NCI-H128 (cell line): ENCODE data around the gene HOXC6.

Experiments used
- DNase-seq: peaks from one replicate; lab custom pipeline; 2025; ENCODE audit not compliant: unreplicated experiment; lab: John Stamatoyannopoulos, UW

Gene HOXC6

GRCh38 chr12:53989227-53990113, 38.8 kb upstream of the HOXC6 start:
- DNase-seq = no peak

- no peak for DNase-seq
These were observed 37.7 kb upstream of the HOXC6 start for GRCh38 chr12:53990311-53991076.

- DNase-seq = no peak
These were observed 37.2 kb upstream of the HOXC6 start for GRCh38 chr12:53991077-53991460.

- no peak for DNase-seq
These were observed 35.8 kb upstream of the HOXC6 start for GRCh38 chr12:53992377-53992889.

- no peak for DNase-seq
These were observed 34.9 kb upstream of the HOXC6 start for GRCh38 chr12:53993162-53994008.

- DNase-seq = no peak
These were observed 34.3 kb upstream of the HOXC6 start for GRCh38 chr12:53994009-53994263.

GRCh38 chr12:53994264-53995001, 33.8 kb upstream of the HOXC6 start:
- DNase-seq = no peak

- no peak for DNase-seq
These were observed 33.2 kb upstream of the HOXC6 start for GRCh38 chr12:53995002-53995377.

GRCh38 chr12:53995378-53996239, 32.6 kb upstream of the HOXC6 start:
- no peak for DNase-seq

- DNase-seq = no peak
These were observed 31.7 kb upstream of the HOXC6 start for GRCh38 chr12:53996240-53997203.

- DNase-seq = no peak
These were observed 30.8 kb upstream of the HOXC6 start for GRCh38 chr12:53997204-53998109.

GRCh38 chr12:53998110-53998899, 29.9 kb upstream of the HOXC6 start:
- no peak for DNase-seq

- DNase-seq = no peak
These were observed 29.4 kb upstream of the HOXC6 start for GRCh38 chr12:53998900-53999236.

- no peak for DNase-seq
These were observed 28.6 kb upstream of the HOXC6 start for GRCh38 chr12:53999559-54000115.

GRCh38 chr12:54000116-54001114, 27.8 kb upstream of the HOXC6 start, which contains the start of gene HOXC9:
TSS of gene HOXC9 (plus strand) at chr12:54000161. CDS start at chr12:54000189, 28 bp downstream.
- DNase-seq = no peak
